Epithelial cell of proximal tubule (primary cell): ENCODE results near the gene ATP5F1D. TPM values are rescaled to one million over a fixed set of nuclear protein-coding genes. Genes with fewer than 3 reads are reported as not detected.
A peak's percentile ranks its signal among the peaks of the same experiment; 100 is the strongest.

Experiments used
- DNase-seq: peaks from one replicate; pipeline ENCODE4 v3.0.0-alpha.2; 2011; ENCODE audit warnings: low read depth
- H3K4me3 ChIP-seq: 2 replicates; pipeline ENCODE4 v1.5.1; 2011; ENCODE audit warnings: low read depth, mild to moderate bottlenecking, low read length
- total RNA-seq: library from RNA; depleted of rRNA; stranded (reverse); fragments of >200 nt; gene quantifications from 2 replicates; pipeline ENCODE4 v1.2.3, GENCODE V29; 2015
- TF ChIP-seq, protein P1 (sequence below): conservative IDR thresholded peaks from 2 replicates; pipeline ENCODE4 v1.5.1; 2012; ENCODE audit warnings: low read depth, mild to moderate bottlenecking, low read length

Gene ATP5F1D
- total RNA-seq, 1 donor from 2014 or later = 110 TPM

DNA sequence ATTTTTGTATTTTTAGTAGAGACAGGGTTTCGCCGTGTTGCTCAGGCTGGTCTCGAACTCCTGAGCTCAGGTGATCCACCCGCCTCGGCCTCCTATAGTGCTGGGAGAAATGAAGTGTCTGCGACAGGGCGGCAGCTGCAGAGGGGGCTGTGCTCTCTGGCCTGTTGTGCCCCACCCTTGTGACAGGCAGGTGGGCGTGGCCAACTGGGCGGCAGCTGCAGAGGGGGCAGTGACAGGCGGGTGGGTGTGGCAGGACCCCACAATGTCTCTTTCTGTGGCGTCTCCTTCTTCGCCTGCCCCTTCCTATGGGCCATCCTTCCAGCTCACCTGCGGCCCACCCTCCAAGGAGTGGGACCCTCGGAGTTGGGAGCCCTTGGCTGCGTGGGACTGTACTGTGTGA is 24.2 kb upstream of the ATP5F1D start:
- no peak overlapping the region for H3K4me3 ChIP-seq
- TF ChIP-seq, protein P1, sequence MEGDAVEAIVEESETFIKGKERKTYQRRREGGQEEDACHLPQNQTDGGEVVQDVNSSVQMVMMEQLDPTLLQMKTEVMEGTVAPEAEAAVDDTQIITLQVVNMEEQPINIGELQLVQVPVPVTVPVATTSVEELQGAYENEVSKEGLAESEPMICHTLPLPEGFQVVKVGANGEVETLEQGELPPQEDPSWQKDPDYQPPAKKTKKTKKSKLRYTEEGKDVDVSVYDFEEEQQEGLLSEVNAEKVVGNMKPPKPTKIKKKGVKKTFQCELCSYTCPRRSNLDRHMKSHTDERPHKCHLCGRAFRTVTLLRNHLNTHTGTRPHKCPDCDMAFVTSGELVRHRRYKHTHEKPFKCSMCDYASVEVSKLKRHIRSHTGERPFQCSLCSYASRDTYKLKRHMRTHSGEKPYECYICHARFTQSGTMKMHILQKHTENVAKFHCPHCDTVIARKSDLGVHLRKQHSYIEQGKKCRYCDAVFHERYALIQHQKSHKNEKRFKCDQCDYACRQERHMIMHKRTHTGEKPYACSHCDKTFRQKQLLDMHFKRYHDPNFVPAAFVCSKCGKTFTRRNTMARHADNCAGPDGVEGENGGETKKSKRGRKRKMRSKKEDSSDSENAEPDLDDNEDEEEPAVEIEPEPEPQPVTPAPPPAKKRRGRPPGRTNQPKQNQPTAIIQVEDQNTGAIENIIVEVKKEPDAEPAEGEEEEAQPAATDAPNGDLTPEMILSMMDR = no peak

DNA sequence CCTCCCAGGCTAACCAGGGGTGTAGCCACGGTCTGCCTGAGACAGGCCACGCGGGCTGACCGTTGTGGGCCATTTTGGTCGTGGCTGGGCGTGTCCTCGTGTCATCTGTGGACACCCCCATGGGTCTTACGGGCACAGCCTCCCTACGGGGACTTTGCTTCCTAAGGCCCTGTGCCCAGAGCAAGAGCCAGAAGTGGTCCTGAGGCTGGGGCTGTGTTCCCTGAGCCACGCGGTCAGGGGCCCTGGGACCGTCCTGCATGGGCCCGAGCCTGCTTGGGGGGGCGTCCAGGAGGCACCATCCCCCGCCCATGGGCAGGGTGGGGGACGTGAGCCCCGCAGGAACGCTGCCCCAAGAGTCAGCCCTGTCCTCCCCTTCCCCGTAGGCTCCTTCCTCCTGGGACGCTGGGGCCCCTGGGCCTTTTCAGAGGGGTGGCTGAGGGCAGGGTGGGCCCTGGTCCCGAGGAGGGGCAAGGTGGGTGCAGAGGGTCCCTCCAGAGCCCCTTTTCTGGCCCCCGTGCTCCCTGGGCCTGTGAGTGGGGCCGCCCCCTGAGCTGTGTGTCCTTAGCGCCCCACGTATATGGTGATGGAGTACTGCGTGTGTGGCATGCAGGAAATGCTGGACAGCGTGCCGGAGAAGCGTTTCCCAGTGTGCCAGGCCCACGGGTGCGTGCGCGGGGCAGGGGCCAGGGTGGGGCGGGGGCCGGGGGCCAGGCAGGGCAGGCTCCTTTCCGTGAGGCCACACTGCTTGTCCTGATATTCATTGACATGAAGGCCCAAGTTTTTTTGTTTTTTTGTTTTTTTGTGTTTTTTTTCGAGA is 22.6 kb upstream of the ATP5F1D start:
- no peak for DNase-seq
- no peak overlapping the region for H3K4me3 ChIP-seq
- TF ChIP-seq, protein P1 = no peak

More for the DNA sequence above, 24.2 kb upstream of the ATP5F1D start:
- no peak for DNase-seq

DNA sequence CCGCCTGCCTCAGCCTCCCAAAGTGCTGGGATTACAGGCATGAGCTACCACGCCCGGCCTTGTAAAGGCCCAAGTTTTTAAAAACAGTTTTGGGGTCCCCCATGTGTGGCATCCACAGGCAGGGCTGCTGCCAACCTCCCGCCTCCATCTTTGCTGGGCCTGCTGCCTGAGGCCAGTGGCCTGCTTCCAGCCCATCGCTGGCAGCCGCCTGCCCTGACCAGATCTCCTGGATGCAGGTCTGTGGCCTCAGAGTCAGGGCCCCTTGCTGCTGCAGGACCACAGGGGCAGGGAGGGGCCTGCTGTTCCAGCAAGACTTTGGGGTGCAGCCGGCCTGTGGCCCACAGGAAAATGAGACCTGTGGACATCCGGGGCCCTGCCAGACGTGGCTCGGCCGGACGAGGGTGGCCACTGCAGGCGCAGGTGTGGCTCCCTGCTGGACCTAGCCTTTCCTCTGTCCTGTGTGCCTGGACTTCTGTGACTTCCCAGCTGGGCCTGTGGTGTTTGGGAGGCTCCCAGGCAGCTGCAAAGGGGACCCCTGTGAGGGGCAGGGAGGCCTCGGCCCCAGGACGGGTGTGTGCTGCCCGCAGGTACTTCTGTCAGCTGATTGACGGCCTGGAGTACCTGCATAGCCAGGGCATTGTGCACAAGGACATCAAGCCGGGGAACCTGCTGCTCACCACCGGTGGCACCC is 21.6 kb upstream of the ATP5F1D start:
- DNase-seq = no peak
- TF ChIP-seq, protein P1 = no peak

DNA sequence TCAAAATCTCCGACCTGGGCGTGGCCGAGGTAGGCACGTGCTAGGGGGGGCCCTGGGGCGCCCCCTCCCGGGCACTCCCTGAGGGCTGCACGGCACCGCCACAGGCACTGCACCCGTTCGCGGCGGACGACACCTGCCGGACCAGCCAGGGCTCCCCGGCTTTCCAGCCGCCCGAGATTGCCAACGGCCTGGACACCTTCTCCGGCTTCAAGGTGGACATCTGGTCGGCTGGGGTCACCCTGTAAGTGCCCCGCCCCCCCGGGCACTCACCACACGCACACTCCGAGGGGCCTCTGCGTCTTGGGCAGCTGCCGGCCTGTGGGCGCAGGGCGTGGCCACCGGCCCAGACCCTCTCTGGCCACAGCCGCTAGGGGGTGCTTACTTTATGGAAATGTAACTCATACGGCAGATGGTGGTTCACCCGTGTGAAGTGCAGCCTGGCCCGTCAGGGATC is 21.0 kb upstream of the ATP5F1D start:
- no peak overlapping the region for H3K4me3 ChIP-seq
- DNase-seq = no peak
- TF ChIP-seq, protein P1 = no peak

More for the DNA sequence above, 21.6 kb upstream of the ATP5F1D start:
- no peak overlapping the region for H3K4me3 ChIP-seq

DNA sequence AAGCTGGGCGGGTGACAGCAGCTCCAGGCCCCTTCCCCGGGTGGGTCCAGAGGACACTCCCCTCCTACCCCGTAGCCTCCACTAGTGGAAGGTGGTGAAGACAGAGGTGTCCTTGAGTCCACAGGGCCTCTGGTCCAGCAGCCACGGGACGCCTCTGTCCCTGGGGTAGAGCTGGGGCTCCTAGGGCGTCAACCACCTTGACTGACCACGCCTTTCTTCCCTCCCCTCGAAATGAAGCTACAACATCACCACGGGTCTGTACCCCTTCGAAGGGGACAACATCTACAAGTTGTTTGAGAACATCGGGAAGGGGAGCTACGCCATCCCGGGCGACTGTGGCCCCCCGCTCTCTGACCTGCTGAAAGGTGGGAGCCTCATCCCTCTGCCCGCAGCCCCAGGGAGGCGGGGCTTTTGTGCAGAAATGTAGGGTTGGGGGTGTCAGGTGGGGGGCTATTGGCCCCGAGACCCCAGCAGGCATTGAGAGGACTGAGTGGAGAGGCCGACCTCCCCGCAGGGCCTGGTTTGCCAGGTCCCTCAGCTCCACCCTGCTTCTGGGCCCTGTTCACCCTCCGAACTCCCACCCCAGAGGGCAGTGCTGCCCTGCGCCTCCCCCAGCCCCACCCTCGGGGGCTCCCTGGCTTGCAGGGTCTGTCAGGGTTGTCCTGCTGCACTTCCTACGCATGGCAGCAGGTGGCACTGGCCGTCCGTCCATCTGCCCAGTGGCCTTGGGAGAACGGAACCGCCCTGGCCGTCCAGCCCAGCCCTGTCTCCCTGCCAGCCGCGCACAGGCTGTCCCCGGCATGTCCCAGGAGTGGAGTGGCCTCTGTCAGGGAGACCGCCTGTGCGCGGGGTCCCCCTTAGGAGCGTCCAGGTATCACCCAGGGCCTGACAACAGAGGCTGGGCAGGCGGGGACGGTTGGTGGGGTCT is 20.3 kb upstream of the ATP5F1D start:
- TF ChIP-seq, protein P1 = peak; percentile 58
- H3K4me3 ChIP-seq = no peak overlapping the region
- no peak for DNase-seq

DNA sequence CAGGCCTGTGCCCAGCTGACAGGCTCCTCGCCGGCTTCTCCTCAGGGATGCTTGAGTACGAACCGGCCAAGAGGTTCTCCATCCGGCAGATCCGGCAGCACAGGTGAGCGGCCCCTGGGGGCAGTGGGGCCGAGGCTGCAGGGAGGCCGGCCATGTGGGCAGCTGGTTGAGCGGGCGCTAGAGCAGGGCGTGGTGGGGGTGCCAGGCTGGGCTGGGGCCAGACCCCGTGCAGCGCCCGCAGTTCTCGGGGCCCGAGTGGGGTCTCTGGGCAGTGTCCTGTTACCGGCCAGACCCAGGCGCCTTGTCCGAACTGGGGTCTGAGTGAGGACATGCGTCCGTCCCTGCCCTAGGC is 19.7 kb upstream of the ATP5F1D start:
- no peak for DNase-seq
- TF ChIP-seq, protein P1 = no peak
- H3K4me3 ChIP-seq = no peak overlapping the region
